MG63 (cell line): ENCODE measurements around the gene SF3B6. TPM values are rescaled to one million over a fixed set of nuclear protein-coding genes. Genes with fewer than 3 reads are reported as not detected.

Experiments used
- total RNA-seq: library from RNA; depleted of rRNA; stranded (reverse); fragments of >200 nt; shearing (Covaris generic); gene quantifications from 2 replicates; pipeline ENCODE4 v1.2.3, GENCODE V29; 2014; ENCODE audit warnings: low replicate concordance; rRNA removed

The SF3B6 gene
- total RNA-seq, 1 experiment from 2014 or later = 264 TPM

Other genes starting within 250 kb of the SF3B6 start
- gene ATAD2B, start 149.2 kb downstream of the SF3B6 start, total RNA-seq = 2.9 and 4.5 TPM in 2 replicates
- gene UBXN2A, start 135.9 kb downstream of the SF3B6 start, total RNA-seq = 16.0 and 25.2 TPM in 2 replicates
- not detected in 2 replicates for gene MFSD2B, start 66.2 kb downstream of the SF3B6 start, total RNA-seq
- gene WDCP, start 28.9 kb downstream of the SF3B6 start, total RNA-seq = 10.6 and 12.2 TPM in 2 replicates
- 5.1 TPM in 1 of 2 replicates, not detected in the other for gene FKBP1B, start 26.6 kb downstream of the SF3B6 start, total RNA-seq
- 5.0 and 6.5 TPM in 2 replicates for gene TP53I3, start 8.5 kb upstream of the SF3B6 start, total RNA-seq
- not detected in 2 replicates for gene PFN4, start 47.0 kb upstream of the SF3B6 start, total RNA-seq
- 1.4 and 2.4 TPM in 2 replicates for gene FAM228B, start 47.1 kb upstream of the SF3B6 start, total RNA-seq
- not detected in 2 replicates for gene FAM228A, start 98.7 kb upstream of the SF3B6 start, total RNA-seq